ENCODE data around the gene MACROD2.

- TF ChIP-seq CTCF (conservative IDR thresholded peaks at IDR 0.05) (no peak), ZFX (IDR thresholded peaks at IDR 0.05) (no peak)
These were observed 1570.5 kb downstream of the MACROD2 start for GRCh38 chr20:15565786-15566185.
